GM19372 (cell line): ENCODE measurements around the gene TMEM219.
"Not testable (repeated sequence)": the region's sequence is repeated elsewhere in the genome, so short reads cannot be mapped to it uniquely, and the experiment has no call there.

Experiments used
- ATAC-seq: cut with Tn5 transposase; IDR thresholded peaks from one replicate; pipeline ENCODE4 v1.9.1; 2021; ENCODE audit warnings: mild to moderate bottlenecking, low read depth, moderate library complexity; ENCODE audit not compliant: unreplicated experiment

TMEM219 gene

DNA sequence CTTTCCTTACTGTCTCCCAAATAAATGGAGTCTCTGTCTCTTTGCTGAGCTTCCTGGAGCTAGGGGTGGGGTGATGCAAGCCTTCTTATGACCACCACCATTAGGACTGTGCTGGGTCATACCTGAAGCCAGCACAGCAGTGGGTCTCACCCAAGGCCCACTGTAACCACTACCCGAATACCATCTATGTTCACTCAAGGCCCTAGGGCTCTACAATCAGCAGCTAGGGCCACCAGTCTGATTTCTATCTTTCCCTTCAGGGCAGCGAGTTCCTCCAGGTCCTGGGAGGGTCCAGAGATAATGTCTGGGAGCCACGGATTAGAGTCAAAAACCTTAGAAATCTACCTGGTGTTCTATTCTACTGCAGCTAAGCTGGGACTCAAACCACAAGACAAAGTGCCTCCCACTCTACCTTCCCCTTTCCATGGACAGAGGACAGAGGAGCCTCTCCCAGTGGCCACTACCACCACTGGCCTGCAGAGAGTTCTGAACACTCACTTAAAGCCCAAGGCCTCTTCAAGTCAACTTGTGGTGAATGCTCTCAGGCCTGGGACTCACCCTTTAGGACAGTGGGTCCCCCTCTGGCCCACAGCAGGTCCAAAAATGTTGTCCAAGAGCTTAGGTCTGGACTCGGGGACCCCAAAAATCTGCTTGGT, 10.9 kb upstream of the TMEM219 start:
- no peak for ATAC-seq

DNA sequence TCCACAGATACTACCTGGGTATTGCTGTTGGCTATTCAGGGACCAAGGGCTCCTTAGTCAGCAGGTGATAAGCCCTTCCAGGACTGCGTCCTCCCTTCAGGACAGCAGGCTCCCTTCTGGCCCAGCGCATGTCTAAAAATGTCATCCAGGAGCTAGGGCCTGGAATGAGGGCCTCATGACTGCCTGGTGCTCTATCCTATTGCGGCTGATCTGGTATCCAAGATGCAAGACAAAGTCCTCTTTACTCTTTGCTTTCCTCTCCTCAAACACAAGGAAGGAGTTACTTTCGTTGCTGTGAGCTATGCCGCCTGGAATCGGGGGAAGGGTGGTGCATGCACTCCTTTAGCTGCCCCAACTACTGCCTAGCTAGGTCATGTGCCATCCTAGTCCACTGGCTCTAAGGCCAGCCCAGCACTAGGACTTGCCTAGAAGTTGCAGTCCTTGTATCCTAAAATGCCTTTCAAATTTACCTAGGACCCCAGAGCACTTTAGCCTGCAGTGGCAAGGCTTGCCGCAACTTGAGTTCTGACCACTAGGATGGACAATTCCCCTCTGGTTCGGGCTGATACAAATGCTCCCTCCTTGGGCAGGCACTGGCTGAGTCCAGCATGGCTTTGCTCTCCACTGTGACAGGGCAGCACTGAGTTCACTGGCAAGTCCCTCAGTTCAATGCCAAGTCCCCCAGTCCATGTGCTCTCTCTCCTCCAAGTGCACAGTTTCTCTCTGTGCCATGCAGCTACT, 10.1 kb upstream of the TMEM219 start:
- no peak for ATAC-seq

DNA sequence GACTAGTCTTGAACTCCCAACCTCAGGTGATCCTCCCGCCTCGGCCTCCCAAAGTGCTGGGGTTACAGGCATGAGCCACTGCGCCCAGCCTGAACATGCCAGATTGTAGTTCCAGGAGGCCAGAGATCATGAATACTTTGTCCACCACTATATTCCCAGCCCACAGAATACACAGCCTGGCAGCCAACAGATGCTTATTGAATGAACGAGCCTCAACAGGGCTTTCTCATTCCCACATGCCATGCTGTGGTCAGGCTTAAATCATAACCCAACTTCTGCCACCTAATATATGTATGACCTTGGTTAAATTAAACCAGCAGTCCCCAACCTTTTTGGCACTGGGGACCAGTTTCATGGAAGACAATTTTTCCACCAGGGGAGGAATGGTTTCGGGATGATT, 3.1 kb upstream of the TMEM219 start:
- no peak for ATAC-seq

GRCh38 chr16:29959293-29959692, 2.6 kb upstream of the TMEM219 start:
- ATAC-seq, result no peak

DNA sequence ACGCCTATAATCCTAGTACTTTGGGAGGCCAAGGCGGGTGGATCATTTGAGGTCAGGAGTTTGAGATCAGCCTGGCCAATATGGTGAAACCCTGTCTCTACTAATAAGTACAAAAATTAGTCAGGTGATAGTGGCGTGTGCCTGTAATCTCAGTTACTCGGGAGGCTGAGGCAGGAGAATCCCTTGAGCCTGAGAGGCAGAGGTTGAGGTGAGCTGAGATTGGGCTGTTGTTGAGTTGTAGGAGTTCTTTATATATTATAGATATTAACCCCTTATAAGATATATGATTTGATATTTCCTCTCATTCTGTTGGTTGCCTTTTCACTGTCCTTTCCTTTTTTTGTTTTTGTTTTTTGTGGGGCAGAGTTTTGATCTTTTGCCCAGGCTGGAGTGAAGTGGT, 2.1 kb upstream of the TMEM219 start:
- not testable (repeated sequence) for ATAC-seq

- no peak for ATAC-seq
Observed at GRCh38 chr16:29961127-29961478, 776 bp upstream of the TMEM219 start.

- ATAC-seq, result no peak
Observed at GRCh38 chr16:29962344-29962994, 590 bp downstream of the TMEM219 start.

- ATAC-seq, result no peak
Observed at GRCh38 chr16:29963021-29963743, 1.3 kb downstream of the TMEM219 start.

GRCh38 chr16:29968205-29968604, 6.3 kb downstream of the TMEM219 start:
- ATAC-seq, result no peak

- ATAC-seq, result no peak
Observed at GRCh38 chr16:29971304-29971703, 9.4 kb downstream of the TMEM219 start.

DNA sequence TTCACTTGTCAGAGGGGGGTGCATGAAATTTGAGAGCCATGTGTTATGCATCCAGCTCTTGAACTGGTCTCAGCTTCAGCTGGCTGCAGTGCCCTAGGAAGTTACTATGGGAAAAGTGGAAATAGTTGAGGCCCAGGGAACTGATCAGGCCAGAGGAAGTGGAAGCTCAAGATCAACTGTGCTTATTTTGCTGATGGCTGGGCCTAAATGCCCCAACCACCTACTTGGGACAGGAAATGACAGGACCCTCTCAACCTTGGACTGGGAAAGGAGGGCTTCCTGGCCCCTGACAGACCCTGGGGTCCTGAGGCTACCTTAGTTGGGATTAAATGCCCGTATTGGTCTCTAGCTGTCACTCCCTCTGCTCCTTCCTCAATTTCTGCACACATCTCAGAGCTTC, 10.6 kb downstream of the TMEM219 start:
- ATAC-seq, result no peak

DNA sequence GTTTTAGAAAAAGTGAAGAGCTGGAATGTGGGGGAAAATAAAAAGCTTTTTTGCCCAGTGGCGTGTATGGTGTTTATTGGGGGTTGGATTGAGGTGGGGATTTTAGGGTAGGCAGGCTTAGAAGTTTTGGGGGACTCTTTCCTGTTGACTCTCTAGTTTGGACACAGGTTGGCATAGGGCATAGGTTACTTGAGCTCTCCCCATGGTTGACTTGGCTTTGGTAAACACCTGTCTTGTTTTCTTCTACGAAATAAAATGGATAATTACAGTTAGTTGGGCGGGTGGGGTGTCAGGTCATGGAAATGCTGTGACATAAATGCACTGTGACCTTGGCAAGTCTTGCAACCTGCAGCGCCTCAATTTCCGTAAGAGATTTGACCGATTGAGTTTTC, 11.1 kb downstream of the TMEM219 start:
- no peak for ATAC-seq

GRCh38 chr16:29973384-29974246, 11.7 kb downstream of the TMEM219 start, which contains the start of gene TAOK2:
Gene TAOK2, plus strand, starts transcription at chr16:29973868. Its CDS starts 3,905 bp downstream, at chr16:29977773.
- peak; percentile 95 for ATAC-seq

DNA sequence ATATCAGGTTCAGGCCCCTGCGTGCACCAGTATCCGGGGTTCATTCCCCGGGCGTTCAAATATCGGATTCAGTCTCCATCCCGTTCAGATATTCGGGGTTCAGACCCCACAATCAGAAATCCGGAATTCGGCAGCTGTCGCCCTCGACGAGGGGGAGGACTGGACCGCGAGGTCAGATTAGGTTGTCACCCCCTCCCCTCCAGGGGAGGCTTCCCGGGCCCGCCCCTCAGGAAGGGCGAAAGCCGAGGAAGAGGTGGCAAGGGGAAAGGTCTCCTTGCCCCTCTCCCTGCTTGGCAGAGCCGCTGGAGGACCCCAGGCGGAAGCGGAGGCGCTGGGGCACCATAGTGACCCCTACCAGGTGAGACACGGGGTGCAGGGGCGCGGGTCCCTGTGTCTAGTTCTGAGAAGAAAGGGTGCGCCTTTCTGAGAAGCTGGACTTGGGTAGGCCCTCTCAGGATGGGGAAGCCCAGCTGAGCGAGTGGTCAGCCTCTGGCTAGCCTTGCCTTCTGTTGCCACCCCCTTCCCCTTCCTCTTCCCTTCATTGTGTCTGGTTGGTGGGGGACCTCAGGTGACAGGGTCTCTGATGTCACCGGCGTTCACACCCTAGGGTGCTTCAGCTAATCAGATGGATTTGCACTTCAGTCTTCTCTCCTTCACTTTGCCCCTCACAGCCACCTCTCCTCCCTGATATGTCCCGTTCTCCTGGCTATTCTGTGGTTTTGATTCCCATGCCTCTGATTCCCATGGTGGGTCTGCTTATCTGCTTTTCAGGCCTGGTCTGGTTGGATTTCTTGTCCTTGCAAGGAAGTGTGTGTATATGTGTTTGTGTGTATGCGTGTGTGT, 12.6 kb downstream of the TMEM219 start:
- no peak for ATAC-seq

DNA sequence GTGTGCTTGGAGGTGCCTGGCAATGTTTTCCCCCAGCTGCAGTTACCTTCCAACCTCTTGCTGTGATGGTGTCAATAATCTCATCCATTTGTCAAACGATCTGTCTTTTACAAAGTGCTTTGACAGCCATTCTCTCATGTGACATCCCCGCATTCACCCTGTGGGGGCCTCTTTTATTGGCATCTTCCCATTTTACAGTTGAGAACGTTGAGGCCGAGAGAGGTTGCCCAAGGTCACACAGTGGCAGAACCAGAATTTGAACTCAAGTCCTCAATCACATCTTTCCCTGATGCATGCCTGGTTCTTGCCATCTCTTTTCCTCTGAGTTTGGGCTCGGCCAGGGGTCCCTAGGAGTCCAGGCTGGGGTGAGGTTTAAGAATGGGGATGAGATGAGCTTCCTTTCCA, 13.3 kb downstream of the TMEM219 start:
- no peak for ATAC-seq

GRCh38 chr16:29975811-29976511, 14.1 kb downstream of the TMEM219 start:
- ATAC-seq, result no peak

GRCh38 chr16:29977063-29977825, 15.4 kb downstream of the TMEM219 start:
- no peak for ATAC-seq

DNA sequence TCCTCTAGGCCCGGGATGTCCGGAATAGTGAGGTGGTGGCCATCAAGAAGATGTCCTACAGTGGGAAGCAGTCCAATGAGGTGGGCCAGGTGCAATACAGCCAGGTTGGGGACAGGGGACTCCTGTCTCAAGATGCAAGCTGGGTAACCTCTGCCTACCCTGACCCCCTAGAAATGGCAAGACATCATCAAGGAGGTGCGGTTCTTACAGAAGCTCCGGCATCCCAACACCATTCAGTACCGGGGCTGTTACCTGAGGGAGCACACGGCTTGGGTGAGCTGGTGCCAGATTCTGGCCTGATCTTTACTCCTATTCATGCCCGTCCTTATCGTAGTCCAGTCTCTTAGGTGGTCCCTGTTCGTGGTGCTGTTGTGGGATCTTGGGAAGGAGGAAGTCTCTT, 16.2 kb downstream of the TMEM219 start:
- no peak for ATAC-seq
